ENCODE results near the gene ZNF821. TPM values are rescaled to one million over a fixed set of nuclear protein-coding genes. Genes with fewer than 3 reads are reported as not detected.

ZNF821 gene
- polyA plus RNA-seq, 1 of the 3 experiments (the other 2 are of a cell fraction) = 8.8 TPM

DNA sequence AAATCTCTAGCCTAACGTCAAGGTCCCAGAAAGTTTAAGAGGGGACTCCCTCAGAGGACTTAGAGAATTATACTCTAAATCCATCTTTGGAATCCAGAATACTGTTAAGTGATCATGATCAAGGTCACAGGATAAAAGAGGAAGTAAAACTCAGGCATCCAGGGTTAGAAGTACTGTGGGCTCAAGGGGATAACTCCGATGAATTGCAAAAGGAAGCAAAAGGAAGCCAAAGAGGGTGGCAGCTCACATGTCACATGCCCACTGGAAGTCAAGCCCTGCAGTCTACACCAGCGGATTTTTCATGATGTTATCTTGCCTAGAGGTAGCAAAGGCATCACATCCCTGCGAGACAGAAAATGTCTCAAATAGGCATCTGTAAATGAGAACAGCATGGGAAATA, 3.8 kb downstream of the ZNF821 start:
- Histone ChIP-seq H2AFZ (ENCODE audit: low read depth) (no peak overlapping the region), H3K27ac (ENCODE audit: low read depth in 2 of 2, low read length in 1 of 2) (no peak overlapping the region), H3K4me1 (ENCODE audit: control insufficient read depth in 1 of 2, insufficient read depth in 2 of 2, low read depth in 1 of 2, low read length in 1 of 2) (peaks cover 0 to 8% of the 10 kb centered on the region in 2 experiments; a peak in 2 of 4 replicates), H3K79me2 (ENCODE audit: insufficient read depth) (no peaks in the 10 kb centered on the region), H3K36me3 (replicated peaks in 1 of 2; ENCODE audit: control insufficient read depth in 1 of 2, insufficient read depth in 2 of 2, low read length in 1 of 2) (peaks cover 25 to 34% of the 10 kb centered on the region in 2 experiments), H3K9me3 (no peaks in the 10 kb centered on the region), H4K20me1 (ENCODE audit: insufficient read depth) (no peaks in the 10 kb centered on the region), H3F3A (replicated peaks; ENCODE audit: insufficient read depth) (peaks cover 10% of the 10 kb centered on the region), H3K9ac (no peak overlapping the region), H3K9me2 (no peaks in the 10 kb centered on the region), H3K4me2 (no peak overlapping the region), H3K27me3 (ENCODE audit: insufficient read depth) (no peaks in the 10 kb centered on the region), H3K4me3 (ENCODE audit: low read depth in 2 of 2, low read length in 1 of 2) (no peak overlapping the region)
- ChIA-PET POLR2A (no interaction called here), CTCF (interaction anchor here (3.4 kb wide), 1 partner anchor 81 kb away, joined by 37 read pairs; no protein-coding TSS in a partner anchor)
- TF ChIP-seq MEF2A (IDR thresholded peaks at IDR 0.05; ENCODE audit: borderline replicate concordance, low read depth) (no peak), SMC3 (IDR thresholded peaks at IDR 0.05; ENCODE audit: low read depth, low read length) (no peak), YY1 (IDR thresholded peaks at IDR 0.05; ENCODE audit: low read depth) (no peak), GATA2 (CRISPR knock-in tag; IDR thresholded peaks at IDR 0.05) (no peak), SIN3A (IDR thresholded peaks at IDR 0.05; ENCODE audit: borderline replicate concordance, low read depth, low read length) (no peak), FOXJ3 (CRISPR knock-in tag; IDR thresholded peaks at IDR 0.05) (no peak), FOXM1 (IDR thresholded peaks at IDR 0.05; ENCODE audit: low read depth) (no peak), RXRA (IDR thresholded peaks at IDR 0.05; ENCODE audit: borderline replicate concordance, low read depth) (no peak), TCF12 (IDR thresholded peaks at IDR 0.05) (no peak), RAD21 (IDR thresholded peaks at IDR 0.05; ENCODE audit: low read length) (no peak), EP300 (IDR thresholded peaks at IDR 0.05; ENCODE audit: borderline replicate concordance in 1 of 2, low read depth in 1 of 2, low read length in 1 of 2) (no peak), ELF1 (IDR thresholded peaks at IDR 0.05) (no peak), NRF1 (IDR thresholded peaks at IDR 0.05; ENCODE audit: low read depth, low read length) (no peak), FOSL2 (IDR thresholded peaks at IDR 0.05; ENCODE audit: borderline replicate concordance, low read depth) (no peak), POLR2AphosphoS5 (IDR thresholded peaks at IDR 0.05; ENCODE audit: low read depth, low read length) (no peak), TAF1 (IDR thresholded peaks at IDR 0.05; ENCODE audit: borderline replicate concordance, low read depth, low read length) (no peak)
- TF ChIP-seq, protein P1, sequence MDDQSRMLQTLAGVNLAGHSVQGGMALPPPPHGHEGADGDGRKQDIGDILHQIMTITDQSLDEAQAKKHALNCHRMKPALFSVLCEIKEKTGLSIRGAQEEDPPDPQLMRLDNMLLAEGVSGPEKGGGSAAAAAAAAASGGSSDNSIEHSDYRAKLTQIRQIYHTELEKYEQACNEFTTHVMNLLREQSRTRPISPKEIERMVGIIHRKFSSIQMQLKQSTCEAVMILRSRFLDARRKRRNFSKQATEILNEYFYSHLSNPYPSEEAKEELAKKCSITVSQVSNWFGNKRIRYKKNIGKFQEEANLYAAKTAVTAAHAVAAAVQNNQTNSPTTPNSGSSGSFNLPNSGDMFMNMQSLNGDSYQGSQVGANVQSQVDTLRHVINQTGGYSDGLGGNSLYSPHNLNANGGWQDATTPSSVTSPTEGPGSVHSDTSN (IDR thresholded peaks at IDR 0.05) = no peak
- TF ChIP-seq, protein P2, sequence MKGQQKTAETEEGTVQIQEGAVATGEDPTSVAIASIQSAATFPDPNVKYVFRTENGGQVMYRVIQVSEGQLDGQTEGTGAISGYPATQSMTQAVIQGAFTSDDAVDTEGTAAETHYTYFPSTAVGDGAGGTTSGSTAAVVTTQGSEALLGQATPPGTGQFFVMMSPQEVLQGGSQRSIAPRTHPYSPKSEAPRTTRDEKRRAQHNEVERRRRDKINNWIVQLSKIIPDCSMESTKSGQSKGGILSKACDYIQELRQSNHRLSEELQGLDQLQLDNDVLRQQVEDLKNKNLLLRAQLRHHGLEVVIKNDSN (IDR thresholded peaks at IDR 0.05; ENCODE audit: borderline replicate concordance, low read depth) = no peak
- TF ChIP-seq, protein P3, sequence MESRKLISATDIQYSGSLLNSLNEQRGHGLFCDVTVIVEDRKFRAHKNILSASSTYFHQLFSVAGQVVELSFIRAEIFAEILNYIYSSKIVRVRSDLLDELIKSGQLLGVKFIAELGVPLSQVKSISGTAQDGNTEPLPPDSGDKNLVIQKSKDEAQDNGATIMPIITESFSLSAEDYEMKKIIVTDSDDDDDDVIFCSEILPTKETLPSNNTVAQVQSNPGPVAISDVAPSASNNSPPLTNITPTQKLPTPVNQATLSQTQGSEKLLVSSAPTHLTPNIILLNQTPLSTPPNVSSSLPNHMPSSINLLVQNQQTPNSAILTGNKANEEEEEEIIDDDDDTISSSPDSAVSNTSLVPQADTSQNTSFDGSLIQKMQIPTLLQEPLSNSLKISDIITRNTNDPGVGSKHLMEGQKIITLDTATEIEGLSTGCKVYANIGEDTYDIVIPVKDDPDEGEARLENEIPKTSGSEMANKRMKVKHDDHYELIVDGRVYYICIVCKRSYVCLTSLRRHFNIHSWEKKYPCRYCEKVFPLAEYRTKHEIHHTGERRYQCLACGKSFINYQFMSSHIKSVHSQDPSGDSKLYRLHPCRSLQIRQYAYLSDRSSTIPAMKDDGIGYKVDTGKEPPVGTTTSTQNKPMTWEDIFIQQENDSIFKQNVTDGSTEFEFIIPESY (IDR thresholded peaks at IDR 0.05; ENCODE audit: borderline replicate concordance, low read depth) = no peak
- TF ChIP-seq, protein P4, sequence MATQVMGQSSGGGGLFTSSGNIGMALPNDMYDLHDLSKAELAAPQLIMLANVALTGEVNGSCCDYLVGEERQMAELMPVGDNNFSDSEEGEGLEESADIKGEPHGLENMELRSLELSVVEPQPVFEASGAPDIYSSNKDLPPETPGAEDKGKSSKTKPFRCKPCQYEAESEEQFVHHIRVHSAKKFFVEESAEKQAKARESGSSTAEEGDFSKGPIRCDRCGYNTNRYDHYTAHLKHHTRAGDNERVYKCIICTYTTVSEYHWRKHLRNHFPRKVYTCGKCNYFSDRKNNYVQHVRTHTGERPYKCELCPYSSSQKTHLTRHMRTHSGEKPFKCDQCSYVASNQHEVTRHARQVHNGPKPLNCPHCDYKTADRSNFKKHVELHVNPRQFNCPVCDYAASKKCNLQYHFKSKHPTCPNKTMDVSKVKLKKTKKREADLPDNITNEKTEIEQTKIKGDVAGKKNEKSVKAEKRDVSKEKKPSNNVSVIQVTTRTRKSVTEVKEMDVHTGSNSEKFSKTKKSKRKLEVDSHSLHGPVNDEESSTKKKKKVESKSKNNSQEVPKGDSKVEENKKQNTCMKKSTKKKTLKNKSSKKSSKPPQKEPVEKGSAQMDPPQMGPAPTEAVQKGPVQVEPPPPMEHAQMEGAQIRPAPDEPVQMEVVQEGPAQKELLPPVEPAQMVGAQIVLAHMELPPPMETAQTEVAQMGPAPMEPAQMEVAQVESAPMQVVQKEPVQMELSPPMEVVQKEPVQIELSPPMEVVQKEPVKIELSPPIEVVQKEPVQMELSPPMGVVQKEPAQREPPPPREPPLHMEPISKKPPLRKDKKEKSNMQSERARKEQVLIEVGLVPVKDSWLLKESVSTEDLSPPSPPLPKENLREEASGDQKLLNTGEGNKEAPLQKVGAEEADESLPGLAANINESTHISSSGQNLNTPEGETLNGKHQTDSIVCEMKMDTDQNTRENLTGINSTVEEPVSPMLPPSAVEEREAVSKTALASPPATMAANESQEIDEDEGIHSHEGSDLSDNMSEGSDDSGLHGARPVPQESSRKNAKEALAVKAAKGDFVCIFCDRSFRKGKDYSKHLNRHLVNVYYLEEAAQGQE (IDR thresholded peaks at IDR 0.05; ENCODE audit: low read depth, low read length) = no peak
- 84% methylated on average over 4 of the region's 4 CpGs for WGBS (ENCODE audit: low lambda C conversion rate)
- DNase-seq = no peak

Measured in SK-N-SH (cell line).